Measurements from ENCODE around the gene OGT.

The OGT gene

GRCh38 chrX:71514367-71515037 lies 18.4 kb upstream of the OGT start:
- TF ChIP-seq POLR2AphosphoS5 (IDR thresholded peaks at IDR 0.05; ENCODE audit: low read depth, low read length) (no peak), TAF1 (IDR thresholded peaks at IDR 0.05; ENCODE audit: borderline replicate concordance, insufficient read depth, low read length) (no peak), FOXP2 (optimal IDR thresholded peaks at IDR 0.05; ENCODE audit: borderline replicate concordance, extremely low read depth, extremely low read length, insufficient read depth) (no peak), REST (IDR thresholded peaks at IDR 0.05; ENCODE audit: insufficient read depth in 1 of 2, low read depth in 2 of 2, low read length in 2 of 2) (no peak), SIN3A (IDR thresholded peaks at IDR 0.05; ENCODE audit: borderline replicate concordance, insufficient read depth, low read length) (no peak)

DNA sequence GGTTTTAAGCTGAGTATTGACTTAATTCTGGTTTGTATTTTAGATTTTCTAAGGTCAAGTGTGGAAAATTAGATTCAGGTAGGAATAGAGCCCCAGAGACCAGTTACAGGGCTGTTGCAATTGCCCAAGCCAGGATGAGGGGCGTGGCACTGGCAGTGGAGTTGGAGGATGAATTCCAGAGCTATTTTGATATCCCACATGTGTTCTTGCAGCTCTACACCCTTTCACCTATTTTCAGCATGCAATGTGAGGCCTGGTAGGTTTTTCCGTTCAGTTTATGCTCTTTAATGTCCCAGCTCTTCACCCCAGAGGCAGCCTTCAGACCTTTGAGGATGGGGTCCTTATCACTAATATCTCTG lies 17.9 kb upstream of the OGT start:
- TF ChIP-seq SIN3A (IDR thresholded peaks at IDR 0.05; ENCODE audit: borderline replicate concordance, insufficient read depth, low read length) (no peak), POLR2AphosphoS5 (IDR thresholded peaks at IDR 0.05; ENCODE audit: low read depth, low read length) (no peak), FOXP2 (optimal IDR thresholded peaks at IDR 0.05; ENCODE audit: borderline replicate concordance, extremely low read depth, extremely low read length, insufficient read depth) (no peak), REST (IDR thresholded peaks at IDR 0.05; ENCODE audit: insufficient read depth in 1 of 2, low read depth in 2 of 2, low read length in 2 of 2) (no peak), TAF1 (IDR thresholded peaks at IDR 0.05; ENCODE audit: borderline replicate concordance, insufficient read depth, low read length) (no peak)

DNA sequence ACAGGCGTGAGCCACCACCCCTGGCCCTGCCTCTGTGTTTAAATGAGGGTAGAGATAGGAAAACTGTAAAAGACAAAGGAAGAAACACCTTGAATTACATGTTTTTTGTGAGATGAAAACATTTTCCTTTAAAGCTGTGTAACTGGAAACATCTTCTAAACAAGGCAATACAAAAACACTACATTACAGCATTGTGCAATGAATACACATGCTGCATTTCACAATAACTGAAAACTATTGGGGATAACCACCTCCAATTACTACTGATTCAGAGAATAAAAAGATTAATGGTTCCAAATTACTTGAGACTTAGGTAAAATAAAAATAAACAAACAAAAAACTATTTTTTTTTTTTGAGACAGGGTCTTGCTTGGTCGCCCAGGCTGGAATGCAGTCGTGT lies 7.6 kb upstream of the OGT start:
- TF ChIP-seq REST (IDR thresholded peaks at IDR 0.05; ENCODE audit: insufficient read depth in 1 of 2, low read depth in 2 of 2, low read length in 2 of 2) (no peak), POLR2AphosphoS5 (IDR thresholded peaks at IDR 0.05; ENCODE audit: low read depth, low read length) (no peak), FOXP2 (optimal IDR thresholded peaks at IDR 0.05; ENCODE audit: borderline replicate concordance, extremely low read depth, extremely low read length, insufficient read depth) (no peak), SIN3A (IDR thresholded peaks at IDR 0.05; ENCODE audit: borderline replicate concordance, insufficient read depth, low read length) (no peak), TAF1 (IDR thresholded peaks at IDR 0.05; ENCODE audit: borderline replicate concordance, insufficient read depth, low read length) (no peak)

DNA sequence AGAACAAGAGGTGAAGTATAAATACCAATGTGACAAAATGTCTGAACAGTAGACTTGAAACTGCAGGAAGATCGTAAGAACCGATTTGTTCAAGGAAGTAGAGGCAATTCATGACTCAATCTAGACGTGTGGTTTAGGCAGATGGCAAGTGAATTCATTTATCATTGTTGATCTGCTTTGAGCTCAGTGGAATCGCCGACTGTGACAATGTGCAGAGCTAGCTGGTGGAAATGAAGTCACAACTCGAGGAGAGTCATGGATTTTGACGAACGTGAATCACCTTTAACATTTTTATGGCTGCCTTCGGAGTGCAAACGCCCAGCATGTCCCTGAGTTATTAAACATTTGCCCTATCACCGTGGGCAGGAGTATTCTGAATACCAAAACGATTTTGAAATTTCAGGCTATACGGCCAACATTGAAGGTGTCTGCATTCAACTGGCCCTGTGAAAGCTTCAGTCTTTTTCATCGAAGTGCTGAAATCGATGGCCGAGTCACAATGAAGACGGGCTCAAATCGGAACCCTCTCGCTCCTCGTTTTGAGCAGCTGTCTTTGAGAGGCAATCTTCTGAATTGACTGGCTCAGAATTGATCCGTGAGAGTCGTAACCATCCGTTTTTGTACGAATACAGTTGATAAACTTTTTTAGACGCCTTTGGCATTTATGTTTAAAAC lies 689 bp upstream of the OGT start:
- TF ChIP-seq FOXP2 (optimal IDR thresholded peaks at IDR 0.05; ENCODE audit: borderline replicate concordance, extremely low read depth, extremely low read length, insufficient read depth) (no peak), TAF1 (IDR thresholded peaks at IDR 0.05; ENCODE audit: borderline replicate concordance, insufficient read depth, low read length) (no peak), REST (IDR thresholded peaks at IDR 0.05; ENCODE audit: insufficient read depth in 1 of 2, low read depth in 2 of 2, low read length in 2 of 2) (no peak), POLR2AphosphoS5 (IDR thresholded peaks at IDR 0.05; ENCODE audit: low read depth, low read length) (no peak), SIN3A (IDR thresholded peaks at IDR 0.05; ENCODE audit: borderline replicate concordance, insufficient read depth, low read length) (no peak)

Data from PFSK-1 (cell line).